H1 (cell line): Measurements from ENCODE around the gene UAP1. TPM values are rescaled to one million over a fixed set of nuclear protein-coding genes. Genes with fewer than 3 reads are reported as not detected.

Source experiments
- CTCF ChIA-PET: fragments of 300-600 bp; sonication (Branson Sonifier 250); formaldehyde crosslinking; loops from one replicate; lab custom pipeline; 2021; ENCODE audit not compliant: partially characterized antibody; lab: Charles Lee
- POLR2A ChIA-PET: fragments of 300-600 bp; sonication (Branson Sonifier 250); formaldehyde crosslinking; loops from one replicate; lab custom pipeline; 2021; ENCODE audit warnings: inconsistent platforms; ENCODE audit not compliant: partially characterized antibody; lab: Charles Lee
- DNase-seq, 2 experiments: peaks; one replicate each; pipeline versions ENCODE4 v3.0.0 to v3.0.0-alpha.2; 2010 to 2022; ENCODE audit warnings: low spot score in 2 of 2, low read depth in 1 of 2, mixed read lengths in 1 of 2
- FAIRE-seq: peaks from 2 replicates; lab custom pipeline; 2011; peaks lifted over from hg19 to GRCh38; lab: Jason Lieb, UNC
- H2AFZ ChIP-seq: 2 replicates; pipeline ENCODE4 v1.8.1; 2012; ENCODE audit warnings: low read length, inconsistent platforms
- H2AK5ac ChIP-seq: 2 replicates; pipeline ENCODE4 v1.6.1; 2013; ENCODE audit warnings: low read depth, low read length
- H2BK120ac ChIP-seq: replicated peaks from 2 replicates; pipeline ENCODE3; 2013; ENCODE audit warnings: low read depth, low read length, inconsistent platforms
- H2BK12ac ChIP-seq: 2 replicates; pipeline ENCODE4 v1.6.1; 2013; ENCODE audit warnings: low read depth, low read length
- H2BK15ac ChIP-seq: 2 replicates; pipeline ENCODE4 v1.6.1; 2013; ENCODE audit warnings: low read length
- H2BK20ac ChIP-seq: 2 replicates; pipeline ENCODE4 v1.6.1; 2013; ENCODE audit warnings: low read length
- H2BK5ac ChIP-seq: 2 replicates; pipeline ENCODE4 v1.6.1; 2013; ENCODE audit warnings: low read depth, low read length
- H3K14ac ChIP-seq: 2 replicates; pipeline ENCODE4 v1.6.1; 2013; ENCODE audit warnings: inconsistent platforms; ENCODE audit not compliant: insufficient read length
- H3K18ac ChIP-seq: 2 replicates; pipeline ENCODE4 v1.6.1; 2013; ENCODE audit warnings: low read length; ENCODE audit errors: extremely low read depth
- H3K23ac ChIP-seq: 2 replicates; pipeline ENCODE4 v1.6.1; 2013; ENCODE audit warnings: inconsistent platforms; ENCODE audit not compliant: insufficient read length
- H3K23me2 ChIP-seq: 2 replicates; pipeline ENCODE4 v1.6.1; 2013; ENCODE audit warnings: low read depth, low read length
- H3K27ac ChIP-seq: 2 replicates; pipeline ENCODE4 v1.6.1; 2011; ENCODE audit warnings: low read depth, low read length, inconsistent platforms
- H3K27me3 ChIP-seq, 4 experiments: replicated peaks in 1 of 4; 1 replicate in 1 of 4; 2 replicates in 3 of 4; pipeline versions ENCODE4 v1.6.1 to v1.8.1; 2011 to 2013; ENCODE audit warnings: low read length in 3 of 4, mild to moderate bottlenecking in 3 of 4, inconsistent platforms in 2 of 4, mixed read lengths in 2 of 4, moderate library complexity in 1 of 4; ENCODE audit not compliant: control insufficient read depth in 3 of 4, insufficient read depth in 3 of 4; ENCODE audit errors: extremely low read depth in 1 of 4
- H3K36me3 ChIP-seq, 4 experiments: 2 replicates each; pipeline versions ENCODE4 v1.6.1 to v1.8.1; 2011 to 2013; ENCODE audit warnings: mild to moderate bottlenecking in 4 of 4, low read length in 3 of 4, moderate library complexity in 2 of 4, control low read depth in 1 of 4, inconsistent platforms in 1 of 4; ENCODE audit not compliant: insufficient read depth in 4 of 4, control insufficient read depth in 2 of 4
- H3K4ac ChIP-seq: replicated peaks from 2 replicates; pipeline ENCODE3; 2013; ENCODE audit warnings: low read length, low read depth, mixed read lengths, inconsistent platforms; ENCODE audit not compliant: insufficient read length
- H3K4me1 ChIP-seq, 4 experiments: replicated peaks in 1 of 4; 1 replicate in 1 of 4; 2 replicates in 3 of 4; pipeline versions ENCODE4 v1.6.1 to v1.8.1; 2011 to 2013; ENCODE audit warnings: low read length in 3 of 4, inconsistent platforms in 2 of 4, mixed read lengths in 1 of 4; ENCODE audit not compliant: insufficient read depth in 4 of 4, control insufficient read depth in 3 of 4
- H3K4me2 ChIP-seq, 2 experiments: 2 replicates each; pipeline versions ENCODE4 v1.6.1 to v1.8.1; 2011 to 2013; ENCODE audit warnings: low read depth in 2 of 2, low read length in 2 of 2, control low read depth in 1 of 2, inconsistent platforms in 1 of 2, mild to moderate bottlenecking in 1 of 2; ENCODE audit not compliant: insufficient read depth in 1 of 2
- H3K4me3 ChIP-seq, 4 experiments: fragments of 200-600, 300-600 bp in 1 of 4; sonication (generic), shearing (Covaris generic), sonication (Bioruptor Twin) in 1 of 4; 2 replicates each; pipeline versions ENCODE4 v1.5.1 to v1.8.1; 2011 to 2016; ENCODE audit warnings: low read length in 4 of 4, low read depth in 3 of 4, control low read depth in 2 of 4, inconsistent platforms in 2 of 4, mild to moderate bottlenecking in 2 of 4, mixed read lengths in 1 of 4, moderate library complexity in 1 of 4; ENCODE audit not compliant: insufficient read depth in 2 of 4; ENCODE audit errors: extremely low read depth in 1 of 4
- H3K56ac ChIP-seq: replicated peaks from 2 replicates; pipeline ENCODE3; 2013; ENCODE audit warnings: low read depth, mild to moderate bottlenecking, mixed read lengths, low read length, inconsistent platforms; ENCODE audit not compliant: insufficient read length
- H3K79me1 ChIP-seq: 2 replicates; pipeline ENCODE4 v1.6.1; 2013; ENCODE audit warnings: low read depth, low read length, control low read depth
- H3K79me2 ChIP-seq, 2 experiments: 2 replicates each; pipeline versions ENCODE4 v1.6.1 to v1.8.1; 2012 to 2013; ENCODE audit warnings: low read length in 2 of 2, mild to moderate bottlenecking in 2 of 2, inconsistent platforms in 1 of 2; ENCODE audit not compliant: insufficient read depth in 2 of 2, control insufficient read depth in 1 of 2
- H3K9ac ChIP-seq, 4 experiments: replicated peaks in 1 of 4; 1 replicate in 1 of 4; 2 replicates in 3 of 4; pipeline versions ENCODE4 v1.6.1 to v1.8.1; 2011 to 2013; ENCODE audit warnings: low read depth in 3 of 4, low read length in 3 of 4, control low read depth in 2 of 4, mild to moderate bottlenecking in 2 of 4, moderate library complexity in 2 of 4, inconsistent platforms in 1 of 4; ENCODE audit errors: extremely low read depth in 1 of 4
- H3K9me3 ChIP-seq, 2 experiments: 2 replicates each; pipeline versions ENCODE4 v1.6.1 to v1.8.1; 2012 to 2013; ENCODE audit warnings: mild to moderate bottlenecking in 2 of 2, moderate library complexity in 2 of 2, control low read depth in 1 of 2, inconsistent platforms in 1 of 2, low read depth in 1 of 2, low read length in 1 of 2, mixed read lengths in 1 of 2; ENCODE audit not compliant: insufficient read depth in 2 of 2
- H4K20me1 ChIP-seq, 2 experiments: replicated peaks in 1 of 2; 2 replicates each; pipeline versions ENCODE3 to v1.8.1; 2011 to 2013; ENCODE audit warnings: inconsistent platforms in 2 of 2, low read length in 2 of 2, mild to moderate bottlenecking in 1 of 2; ENCODE audit not compliant: insufficient read depth in 2 of 2, control insufficient read depth in 1 of 2
- H4K5ac ChIP-seq: 2 replicates; pipeline ENCODE4 v1.6.1; 2013; ENCODE audit warnings: low read length, low read depth, mixed read lengths, inconsistent platforms; ENCODE audit not compliant: insufficient read length
- H4K8ac ChIP-seq: 2 replicates; pipeline ENCODE4 v1.8.0; 2013; ENCODE audit warnings: mild to moderate bottlenecking, moderate library complexity, low read length, inconsistent platforms; ENCODE audit not compliant: insufficient read depth; ENCODE audit errors: extremely low read depth
- H4K91ac ChIP-seq: replicated peaks from 2 replicates; pipeline ENCODE3; 2013; ENCODE audit warnings: low read length, mixed read lengths, inconsistent platforms; ENCODE audit not compliant: insufficient read length
- CBX8 ChIP-seq: fragments of 300-800, 300-1000 bp; sonication (generic); IDR thresholded peaks from 2 replicates; pipeline ENCODE4 v1.7.1; 2016; ENCODE audit warnings: low read depth, low read length, borderline replicate concordance
- CEBPB ChIP-seq: IDR thresholded peaks from 2 replicates; pipeline ENCODE4 v1.6.1; 2012; ENCODE audit warnings: low read depth, low read length
- JUND ChIP-seq: IDR thresholded peaks from 2 replicates; pipeline ENCODE4 v1.6.1; 2011; ENCODE audit warnings: mild to moderate bottlenecking, improper control_type of control experiment, low read length
- MAFK ChIP-seq: IDR thresholded peaks from 2 replicates; pipeline ENCODE4 v1.6.1; 2012; ENCODE audit warnings: low read depth, mild to moderate bottlenecking, improper control_type of control experiment, low read length
- POLR2AphosphoS5 ChIP-seq: IDR thresholded peaks from 2 replicates; pipeline ENCODE4 v1.6.1; 2011; ENCODE audit warnings: low read depth, low read length
- RNF2 ChIP-seq: fragments of 200-900, 300-1000 bp; sonication (generic); IDR thresholded peaks from 2 replicates; pipeline ENCODE4 v1.7.1; 2016; ENCODE audit warnings: borderline replicate concordance, low read depth, mild to moderate bottlenecking, antibody characterized with exemption, low read length; ENCODE audit not compliant: poor library complexity, severe bottlenecking; ENCODE audit errors: missing control alignments
- SUZ12 ChIP-seq: fragments of 200-600 bp; sonication (generic); IDR thresholded peaks from 2 replicates; pipeline ENCODE4 v1.6.1; 2012; ENCODE audit warnings: mild to moderate bottlenecking, inconsistent platforms, low read length, moderate library complexity, mixed read lengths
- WGBS, 2 experiments: shearing (Covaris generic) in 1 of 2; methylation state at CpG; one replicate each; pipeline versions ENCODE4 v1.1.6 to v1.1.7; 2013 to 2015; ENCODE audit warnings: low lambda C conversion rate in 2 of 2, mixed read lengths in 2 of 2, inconsistent platforms in 1 of 2, low coverage in 1 of 2, missing lambda C conversion rate in 1 of 2; ENCODE audit not compliant: insufficient replicate concordance in 2 of 2, insufficient coverage in 1 of 2, insufficient read length in 1 of 2; ENCODE audit errors: extremely low coverage in 1 of 2, missing lambda C conversion rate in 1 of 2; 5-methylcytosine and 5-hydroxymethylcytosine counted together
- polyA plus RNA-seq, 7 experiments: library from polyadenylated mRNA; depleted of rRNA in 3 of 7; stranded (reverse) in 5 of 7; unstranded in 2 of 7; fragments of >200 nt in 5 of 7; fragments of 200-250 nt in 2 of 7; gene quantifications; 1 replicate in 5 of 7; 2 replicates in 1 of 7; 4 replicates in 1 of 7; pipeline versions ENCODE4 v1.2.1 to v1.2.3, GENCODE V29; 2011 to 2013; ENCODE audit warnings: missing spikeins in 2 of 7, mixed read lengths in 2 of 7
- total RNA-seq: library from RNA; stranded (reverse); fragmentation: NEBNext Ultra II Directional; extraction: Animal tissue kit (Norgen Biotek cat#: 25700); gene quantifications from 2 replicates; pipeline ENCODE4 v1.2.1, GENCODE V29; 2021

The UAP1 gene
- total and polyA plus RNA-seq, 2 of the 8 experiments (the other 6 are each of a cell fraction or from before 2014, with no cell fraction given): 9.4 to 32.9 TPM

GRCh38 chr1:162639718-162640117 is 78.2 kb downstream of the UAP1 start:
- no peak overlapping the region for H2BK12ac ChIP-seq
- no peak overlapping the region for H3K27ac ChIP-seq
- H4K5ac ChIP-seq: no peak overlapping the region
- H3K18ac ChIP-seq: no peak overlapping the region
- H2AFZ ChIP-seq: no peak overlapping the region
- no peak overlapping the region for H4K91ac ChIP-seq
- no peak overlapping the region for H3K9ac ChIP-seq
- ChIA-PET CTCF (interaction anchor here (1.2 kb wide), 1 partner anchor 9 kb away, joined by 4 read pairs; no protein-coding TSS in a partner anchor), POLR2A (no interaction called here)
- H4K8ac ChIP-seq: no peak overlapping the region
- H3K4me3 ChIP-seq: no peak overlapping the region
- no peak overlapping the region for H2BK15ac ChIP-seq
- H3K4me2 ChIP-seq: no peak overlapping the region
- FAIRE-seq (no peak), DNase-seq (no peak)
- H2BK5ac ChIP-seq: no peak overlapping the region
- no peak overlapping the region for H2BK120ac ChIP-seq
- H3K36me3 ChIP-seq: no peaks in the 10 kb centered on the region
- H2AK5ac ChIP-seq: no peak overlapping the region
- no peaks in the 10 kb centered on the region for H3K79me2 ChIP-seq
- TF ChIP-seq SUZ12: no peak
- no peak for TF ChIP-seq POLR2AphosphoS5
- no peak for TF ChIP-seq CEBPB
- TF ChIP-seq JUND: no peak
- TF ChIP-seq MAFK: no peak
- TF ChIP-seq CBX8: no peak
- TF ChIP-seq RNF2: no peak
- no peak overlapping the region for H3K14ac ChIP-seq
- H2BK20ac ChIP-seq: no peak overlapping the region
- 85% methylated on average over 7 of the region's 7 CpGs; no CpG with 5 or more reads in 1 of the 2 experiments for WGBS, 2 experiments
- H3K23ac ChIP-seq: no peak overlapping the region
- H3K56ac ChIP-seq: no peak overlapping the region
- no peaks in the 10 kb centered on the region for H4K20me1 ChIP-seq
- H3K9me3 ChIP-seq: no peaks in the 10 kb centered on the region
- H3K79me1 ChIP-seq: no peaks in the 10 kb centered on the region
- no peak overlapping the region for H3K4ac ChIP-seq
- no peaks in the 10 kb centered on the region for H3K23me2 ChIP-seq
- no peaks in the 10 kb centered on the region for H3K27me3 ChIP-seq
- no peaks in the 10 kb centered on the region for H3K4me1 ChIP-seq
